WERI-Rb-1 (cell line): ENCODE results near the gene SDHAF3.

Experiments used
- DNase-seq: peaks from one replicate; pipeline ENCODE4 v3.0.0-alpha.2; 2020
- H3K27ac ChIP-seq: fragments of 250-450 bp; sonication (Bioruptor Pico); 2 replicates; pipeline ENCODE4 v1.5.1; 2020; ENCODE audit warnings: mild to moderate bottlenecking, moderate library complexity
- H3K27me3 ChIP-seq: fragments of 250-450 bp; sonication (Bioruptor Pico); 2 replicates; pipeline ENCODE4 v1.5.1; 2021; ENCODE audit warnings: mild to moderate bottlenecking, low read depth, moderate library complexity; ENCODE audit not compliant: insufficient read depth, severe bottlenecking
- H3K36me3 ChIP-seq: fragments of 250-450 bp; sonication (Bioruptor Pico); 2 replicates; pipeline ENCODE4 v1.5.1; 2020; ENCODE audit warnings: mild to moderate bottlenecking, moderate library complexity
- H3K4me3 ChIP-seq: 2 replicates; pipeline ENCODE4 v1.5.1; 2011; ENCODE audit warnings: low read depth, mild to moderate bottlenecking, control low read depth, low read length
- H3K9me3 ChIP-seq: fragments of 250-450 bp; sonication (Bioruptor Pico); 2 replicates; pipeline ENCODE4 v1.5.1; 2021; ENCODE audit warnings: mild to moderate bottlenecking, moderate library complexity; ENCODE audit not compliant: severe bottlenecking
- CTCF ChIP-seq: IDR thresholded peaks from 2 replicates; pipeline ENCODE4 v1.5.1; 2011; ENCODE audit warnings: low read depth, mild to moderate bottlenecking, control low read depth, inconsistent platforms, low read length

SDHAF3 gene

GRCh38 chr7:97204821-97205220 is 87.3 kb downstream of the SDHAF3 start:
- Histone ChIP-seq H3K27me3 (no peaks in the 10 kb centered on the region), H3K9me3 (no peaks in the 10 kb centered on the region), H3K27ac (no peak overlapping the region), H3K36me3 (no peaks in the 10 kb centered on the region), H3K4me3 (no peak overlapping the region)
- no peak for DNase-seq
- no peak for TF ChIP-seq CTCF

DNA sequence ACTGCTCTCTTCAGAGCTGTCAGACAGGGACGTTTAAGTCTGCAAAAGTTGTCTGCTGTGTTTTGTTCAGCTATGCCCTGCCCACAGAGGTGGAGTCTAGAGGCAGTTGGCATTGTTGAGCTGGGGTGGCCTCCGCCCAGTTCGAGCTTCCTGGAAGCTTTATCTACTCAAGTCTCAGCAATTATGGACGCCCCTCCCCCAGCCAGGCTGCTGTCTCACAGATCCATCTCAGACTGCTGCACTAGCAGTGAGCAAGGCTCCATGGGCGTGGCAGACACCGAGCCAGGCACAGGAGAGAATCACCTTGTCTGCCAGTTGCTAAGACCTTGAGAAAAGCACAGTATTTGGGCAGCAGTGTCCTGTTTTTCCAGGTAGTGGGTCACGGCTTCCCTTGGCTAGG is 98.1 kb downstream of the SDHAF3 start:
- no peak overlapping the region for H3K4me3 ChIP-seq
- H3K9me3 ChIP-seq, result no peaks in the 10 kb centered on the region
- peak; percentile 56 for DNase-seq
- H3K27me3 ChIP-seq, result no peaks in the 10 kb centered on the region
- TF ChIP-seq CTCF, result no peak
- no peak overlapping the region for H3K27ac ChIP-seq
- H3K36me3 ChIP-seq, result no peaks in the 10 kb centered on the region

DNA sequence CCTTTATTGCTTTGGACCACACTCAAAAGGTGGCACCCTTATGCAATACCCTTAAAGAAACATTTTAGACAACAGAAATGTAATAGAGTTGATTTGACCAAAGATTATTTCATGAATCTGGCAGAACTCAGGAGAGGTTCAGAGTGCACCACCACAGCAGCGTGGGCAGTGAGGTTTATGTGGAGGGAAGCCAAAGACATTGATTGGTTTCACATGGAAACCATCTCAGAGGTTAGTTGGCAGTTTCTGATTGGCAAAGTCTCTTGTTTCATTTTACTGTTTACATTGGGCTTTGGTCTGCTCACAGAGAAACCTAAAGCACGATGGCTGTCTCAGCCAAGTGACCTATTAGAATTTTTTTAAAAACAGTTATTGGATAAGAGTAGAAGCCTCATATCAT is 101.3 kb downstream of the SDHAF3 start:
- DNase-seq, result no peak
- no peak for TF ChIP-seq CTCF
- H3K36me3 ChIP-seq, result no peaks in the 10 kb centered on the region
- H3K4me3 ChIP-seq, result no peak overlapping the region
- H3K27ac ChIP-seq, result no peak overlapping the region
- H3K9me3 ChIP-seq, result no peaks in the 10 kb centered on the region
- H3K27me3 ChIP-seq, result no peaks in the 10 kb centered on the region

DNA sequence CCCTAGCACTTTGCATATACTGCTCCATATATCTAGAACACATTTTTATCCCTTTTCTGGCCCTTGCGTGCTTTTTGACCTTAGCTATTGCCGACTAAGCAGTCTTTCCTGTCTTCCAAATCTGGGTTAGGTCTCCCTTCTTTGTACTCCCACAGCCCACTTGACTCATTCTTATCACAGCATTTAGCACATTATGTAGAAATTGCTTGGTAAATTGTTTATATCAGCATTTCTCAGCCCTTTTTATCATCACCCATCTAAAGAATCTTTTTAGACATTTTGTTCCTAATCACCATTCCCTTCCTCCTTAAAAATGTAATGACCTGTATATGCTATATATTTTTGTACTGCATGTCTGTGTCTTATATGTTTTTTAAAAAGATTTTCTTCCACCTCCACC is 101.7 kb downstream of the SDHAF3 start:
- no peak for TF ChIP-seq CTCF
- H3K4me3 ChIP-seq, result no peak overlapping the region
- H3K27ac ChIP-seq, result no peak overlapping the region
- no peak for DNase-seq
- H3K27me3 ChIP-seq, result no peaks in the 10 kb centered on the region
- H3K36me3 ChIP-seq, result no peaks in the 10 kb centered on the region
- no peaks in the 10 kb centered on the region for H3K9me3 ChIP-seq

DNA sequence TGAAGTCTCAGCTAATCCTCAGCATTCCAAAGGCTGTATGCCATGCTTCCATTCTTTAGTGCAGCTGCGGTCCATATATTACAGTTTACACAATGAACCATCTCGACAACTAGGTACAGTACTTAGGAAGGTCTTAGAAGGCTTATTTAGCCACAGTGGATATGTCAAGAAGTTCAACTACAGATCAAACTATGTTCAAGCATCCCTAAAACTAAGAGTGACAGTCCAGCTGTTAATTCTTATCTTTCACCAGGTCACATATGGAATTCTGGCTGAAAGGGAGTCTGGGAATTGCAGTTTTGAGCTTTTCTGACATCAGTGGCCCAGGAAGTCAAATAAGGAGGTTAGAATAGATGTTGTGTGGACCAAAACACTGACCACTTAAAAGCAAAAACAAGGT is 106.8 kb downstream of the SDHAF3 start:
- Histone ChIP-seq H3K36me3 (no peaks in the 10 kb centered on the region), H3K27me3 (peaks cover 6% of the 10 kb centered on the region), H3K9me3 (no peaks in the 10 kb centered on the region), H3K27ac (no peak overlapping the region), H3K4me3 (no peak overlapping the region)
- TF ChIP-seq CTCF, result no peak
- no peak for DNase-seq

DNA sequence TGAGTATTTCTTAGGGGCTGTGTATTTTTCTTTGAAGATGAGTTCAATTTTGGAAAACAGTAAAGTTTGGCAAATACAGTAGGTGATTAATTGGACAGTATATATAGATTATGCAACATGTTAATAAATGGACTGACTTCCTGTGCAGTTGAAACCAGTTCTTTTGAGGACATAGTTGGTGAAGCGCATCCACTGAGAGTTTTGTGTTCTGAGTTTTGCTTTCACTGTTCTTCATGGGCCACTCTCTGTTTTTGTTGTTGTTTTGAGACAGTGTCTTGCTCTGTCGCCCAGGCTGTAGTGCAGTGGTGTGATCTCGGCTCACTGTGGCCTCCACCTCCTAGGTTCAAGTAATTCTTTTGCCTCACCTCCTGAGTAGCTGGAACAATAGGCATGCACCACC is 109.0 kb downstream of the SDHAF3 start:
- H3K4me3 ChIP-seq, result no peak overlapping the region
- TF ChIP-seq CTCF, result no peak
- H3K36me3 ChIP-seq, result no peaks in the 10 kb centered on the region
- H3K27ac ChIP-seq, result no peak overlapping the region
- H3K9me3 ChIP-seq, result no peaks in the 10 kb centered on the region
- no peak for DNase-seq
- H3K27me3 ChIP-seq, result peaks cover 6% of the 10 kb centered on the region
